ENCODE data around the gene LYZL4. TPM values are rescaled to one million over a fixed set of nuclear protein-coding genes. Genes with fewer than 3 reads are reported as not detected.

LYZL4 gene
- total RNA-seq, 2 donors from 2014 or later: not detected

DNA sequence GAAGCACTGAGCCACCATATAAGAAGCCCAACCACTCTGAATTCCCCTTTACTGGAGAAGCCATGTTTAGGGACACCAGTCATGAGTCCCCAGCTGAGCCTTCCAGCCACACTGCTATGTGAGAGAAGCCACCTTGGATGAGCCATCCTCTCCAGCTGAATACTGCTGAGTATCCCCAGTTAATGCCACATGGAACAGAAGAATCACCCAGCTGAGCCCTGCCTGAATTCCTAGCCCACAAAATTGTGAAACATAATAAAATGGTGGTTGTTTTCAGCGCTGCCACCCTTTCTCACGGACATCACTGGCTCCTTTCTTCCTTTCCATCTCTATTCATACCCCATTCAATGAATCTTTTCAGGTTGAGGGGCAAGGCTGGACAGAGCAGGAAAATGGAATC, 22.1 kb upstream of the LYZL4 start:
- ATAC-seq: no peak
- intact Hi-C loops (cut with DNase I): no loop called here

DNA sequence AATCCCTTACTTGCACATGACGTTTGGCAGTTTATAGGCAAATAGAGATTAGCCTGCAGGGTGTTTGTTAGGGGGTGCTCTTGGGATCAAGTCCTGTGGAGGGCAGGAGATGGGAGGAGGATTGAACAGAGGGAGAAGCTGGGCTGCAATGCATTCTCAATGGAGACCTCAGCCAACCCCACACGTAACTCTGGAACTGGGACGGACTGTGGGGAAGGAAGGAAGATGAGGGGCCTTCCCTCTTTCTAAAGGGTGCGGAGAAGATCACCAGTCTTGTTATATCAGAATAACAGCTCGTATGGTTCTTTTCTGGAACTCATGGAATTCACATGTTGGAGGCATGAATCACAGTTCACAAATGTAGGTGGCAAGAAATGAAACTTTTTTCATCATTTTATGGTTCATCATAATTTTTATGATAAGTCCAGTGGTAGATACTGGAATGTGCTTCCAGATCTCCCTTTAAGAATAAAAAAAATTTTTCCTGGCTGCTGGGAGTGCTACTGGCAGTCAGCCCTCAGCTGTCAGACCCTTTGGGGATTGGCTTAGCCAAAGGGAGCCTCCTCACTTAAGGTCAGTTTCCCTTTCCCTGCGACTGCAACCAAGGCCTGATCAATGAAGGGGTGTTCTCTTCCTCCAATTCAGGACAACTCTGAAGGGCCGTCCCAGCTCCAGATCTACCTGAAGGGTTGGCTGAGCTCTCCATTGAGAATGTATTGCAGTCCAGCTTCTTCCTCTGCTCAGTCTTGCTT, 20.5 kb upstream of the LYZL4 start:
- ATAC-seq (peak; percentile 53 to 82), DNase-seq (no peak)
- intact Hi-C loops (cut with DNase I): no loop called here

More for the DNA sequence above, 22.1 kb upstream of the LYZL4 start:
- no peak for DNase-seq

DNA sequence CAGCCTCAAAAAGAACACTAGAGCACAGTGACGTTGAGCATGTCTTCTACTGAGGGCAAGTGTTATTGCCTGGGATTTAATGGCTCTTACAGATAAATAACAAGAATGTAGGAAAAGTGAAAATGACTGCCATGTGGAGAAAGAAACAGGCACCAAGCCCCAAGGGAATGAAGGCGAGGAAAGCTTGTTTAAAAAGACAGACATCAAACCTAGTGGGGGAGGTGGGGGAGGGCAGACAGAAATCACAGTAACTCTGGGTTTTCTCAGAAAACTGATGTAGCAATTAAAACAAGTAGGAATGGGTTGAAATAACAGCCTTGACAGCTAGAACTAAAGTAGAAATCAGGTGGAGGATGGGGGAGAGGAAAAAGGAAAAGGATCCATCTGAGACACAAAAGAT, 18.4 kb upstream of the LYZL4 start:
- ATAC-seq: no peak
- DNase-seq: no peak
- intact Hi-C loops (cut with DNase I): no loop called here

DNA sequence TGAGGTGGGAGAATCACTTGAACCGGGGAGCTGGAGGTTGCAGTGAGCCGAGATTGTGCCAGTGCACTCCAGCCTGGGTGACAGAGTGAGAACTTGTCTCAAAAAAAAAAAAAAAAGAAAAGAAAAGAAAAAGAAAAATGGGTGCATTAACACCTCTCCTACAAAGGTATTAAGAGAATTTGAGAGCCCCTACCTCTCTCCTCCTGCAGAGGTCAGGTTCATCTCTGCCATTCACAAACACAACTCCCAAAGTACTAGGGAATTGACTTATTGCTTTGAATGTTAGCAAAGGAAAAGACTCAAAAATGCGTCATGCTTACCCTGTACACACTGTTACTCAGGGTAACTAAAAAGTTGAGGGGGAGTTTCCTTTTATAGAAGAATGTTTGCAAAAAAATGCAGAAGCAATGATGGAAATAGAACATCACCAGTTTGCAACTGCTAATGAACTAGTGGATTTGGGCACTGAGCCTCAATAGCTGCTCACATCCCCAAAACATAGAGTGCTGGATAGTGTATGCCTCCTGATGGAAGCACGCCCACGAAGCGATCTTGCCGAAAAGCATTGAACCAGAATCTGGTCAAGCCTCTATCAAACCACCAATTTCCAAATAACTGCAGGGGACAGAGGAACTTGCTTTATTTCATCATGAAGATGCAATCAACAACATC, 15.5 kb upstream of the LYZL4 start:
- no peak for DNase-seq
- no peak for ATAC-seq
- intact Hi-C loops (cut with DNase I): no loop called here

DNA sequence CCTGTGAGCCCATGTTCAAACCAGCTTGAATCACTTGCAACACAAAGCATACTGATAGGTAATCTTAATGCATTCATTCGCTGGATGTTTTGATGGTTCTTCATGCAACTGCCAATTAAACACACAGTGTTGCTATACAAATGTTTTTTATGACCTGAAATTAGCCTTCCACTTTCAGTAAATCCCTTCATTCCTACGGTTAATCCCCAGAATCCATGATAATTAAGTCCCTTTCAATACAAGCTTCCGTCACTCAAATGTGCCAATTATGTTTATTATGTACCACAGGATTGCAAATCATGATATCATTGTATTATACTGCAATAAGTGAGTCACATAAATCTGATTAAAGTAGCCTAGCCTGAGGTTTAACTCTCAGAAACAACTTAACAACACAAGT, 14.5 kb upstream of the LYZL4 start:
- DNase-seq (no peak), ATAC-seq (no peak)
- intact Hi-C loops (cut with DNase I): no loop called here

DNA sequence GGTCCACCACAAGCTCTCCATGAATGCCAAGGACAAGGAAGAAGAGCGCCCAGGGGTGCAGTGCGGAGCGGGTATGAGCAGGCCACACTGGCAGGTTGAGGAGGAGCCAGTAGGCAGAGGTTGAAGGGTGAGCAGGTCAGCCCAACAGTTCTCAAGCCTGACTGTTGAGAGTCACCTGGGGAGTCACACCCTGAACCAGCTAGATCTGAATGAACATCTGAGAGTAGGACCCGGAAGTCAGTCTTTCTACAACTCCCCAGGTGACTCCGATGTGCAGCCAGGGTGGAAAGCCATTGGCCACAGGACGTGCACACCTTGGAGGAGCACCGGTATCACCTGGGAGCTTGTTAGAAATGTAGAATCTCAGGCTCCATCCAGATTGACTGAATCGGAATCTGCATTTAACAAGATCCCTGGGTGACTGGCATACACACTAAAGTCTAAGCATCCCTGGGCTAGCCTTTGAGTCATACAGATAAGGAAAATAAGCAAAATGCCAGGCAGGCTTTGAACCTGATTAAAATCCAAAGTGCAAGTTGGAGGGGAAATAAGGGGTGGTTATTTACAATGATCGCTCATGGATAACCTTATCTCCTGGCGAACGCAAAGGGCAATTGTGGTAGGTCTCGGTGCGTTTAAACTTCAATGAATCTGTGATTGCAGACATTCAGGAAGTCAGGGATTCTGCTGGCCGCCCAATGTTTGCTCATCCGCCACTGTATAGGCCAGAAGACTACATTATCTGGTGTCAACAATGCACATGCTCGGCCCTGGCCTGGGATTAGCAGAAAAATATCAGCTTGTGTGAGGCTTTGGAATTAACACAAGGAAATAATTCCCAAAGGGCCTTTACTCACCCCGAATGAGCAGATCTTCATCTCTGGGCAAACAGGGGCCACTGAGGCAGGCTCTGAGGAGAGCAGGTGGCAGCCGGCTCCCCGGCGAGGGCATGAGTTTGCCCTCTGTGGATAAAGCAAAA, 11.7 kb upstream of the LYZL4 start:
- DNase-seq: no peak
- intact Hi-C loops (cut with DNase I): no loop called here

DNA sequence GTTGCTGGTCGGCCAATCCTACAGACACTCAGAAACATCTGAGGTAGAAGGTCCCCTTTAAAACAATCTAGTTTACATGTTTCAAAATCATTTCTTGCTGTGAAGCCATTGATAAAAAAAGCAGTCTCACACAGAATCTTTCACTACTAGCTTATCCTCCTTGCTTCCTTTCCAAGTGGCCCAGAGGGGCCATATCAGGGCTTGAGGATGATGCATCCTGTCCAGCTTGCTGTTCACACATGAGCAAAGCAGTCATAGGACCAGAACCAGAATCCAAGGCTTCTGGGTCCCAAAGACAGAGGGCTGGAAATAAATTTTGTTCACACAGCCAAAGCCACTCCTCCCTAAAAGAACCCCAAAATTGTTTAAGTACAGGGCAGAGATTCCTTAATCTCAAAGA, 9.2 kb upstream of the LYZL4 start:
- ATAC-seq (peak in 1 of 2 donors; percentile 73), DNase-seq (no peak)
- intact Hi-C loops (cut with DNase I): no loop called here

More for the DNA sequence above, 11.7 kb upstream of the LYZL4 start:
- no peak for ATAC-seq

- DNase-seq (no peak), ATAC-seq (no peak)
- intact Hi-C loops (cut with DNase I): no loop called here
These were observed 2.2 kb upstream of the LYZL4 start for GRCh38 chr3:42412526-42413155.

- no peak for ATAC-seq
- no peak for DNase-seq
- intact Hi-C loops (cut with DNase I): no loop called here
These were observed 1.0 kb upstream of the LYZL4 start for GRCh38 chr3:42411429-42411828.

DNA sequence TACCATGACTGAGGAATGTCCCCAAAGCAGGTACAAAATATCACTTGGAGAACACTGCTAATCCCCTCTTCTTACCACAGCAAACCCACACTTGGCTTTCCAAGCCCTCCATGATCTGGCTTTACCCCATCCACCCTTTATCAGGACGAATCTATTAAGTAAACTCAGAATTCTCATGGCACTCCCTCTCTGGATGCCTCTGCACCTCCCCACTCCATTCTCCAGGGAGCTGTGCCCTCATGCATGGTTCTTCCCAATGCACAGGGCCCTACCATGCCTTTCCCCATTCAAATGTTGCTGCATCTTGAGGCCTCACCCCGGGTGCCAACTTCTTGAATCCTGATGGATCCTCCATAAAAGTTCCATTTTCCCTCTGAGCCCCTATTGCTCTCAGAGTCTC, 2.3 kb downstream of the LYZL4 start:
- intact Hi-C loops (cut with DNase I): no loop called here
- DNase-seq (no peak), ATAC-seq (no peak)

GRCh38 chr3:42406727-42407450, 3.5 kb downstream of the LYZL4 start:
- ATAC-seq (no peak), DNase-seq (no peak)
- intact Hi-C loops (cut with DNase I): no loop called here

- no peak for ATAC-seq
- intact Hi-C loops (cut with DNase I): no loop called here
- no peak for DNase-seq
These were observed 4.6 kb downstream of the LYZL4 start for GRCh38 chr3:42405857-42406256.

- DNase-seq (no peak), ATAC-seq (no peak)
- intact Hi-C loops (cut with DNase I): no loop called here
These were observed 6.7 kb downstream of the LYZL4 start for GRCh38 chr3:42403737-42404136.

DNA sequence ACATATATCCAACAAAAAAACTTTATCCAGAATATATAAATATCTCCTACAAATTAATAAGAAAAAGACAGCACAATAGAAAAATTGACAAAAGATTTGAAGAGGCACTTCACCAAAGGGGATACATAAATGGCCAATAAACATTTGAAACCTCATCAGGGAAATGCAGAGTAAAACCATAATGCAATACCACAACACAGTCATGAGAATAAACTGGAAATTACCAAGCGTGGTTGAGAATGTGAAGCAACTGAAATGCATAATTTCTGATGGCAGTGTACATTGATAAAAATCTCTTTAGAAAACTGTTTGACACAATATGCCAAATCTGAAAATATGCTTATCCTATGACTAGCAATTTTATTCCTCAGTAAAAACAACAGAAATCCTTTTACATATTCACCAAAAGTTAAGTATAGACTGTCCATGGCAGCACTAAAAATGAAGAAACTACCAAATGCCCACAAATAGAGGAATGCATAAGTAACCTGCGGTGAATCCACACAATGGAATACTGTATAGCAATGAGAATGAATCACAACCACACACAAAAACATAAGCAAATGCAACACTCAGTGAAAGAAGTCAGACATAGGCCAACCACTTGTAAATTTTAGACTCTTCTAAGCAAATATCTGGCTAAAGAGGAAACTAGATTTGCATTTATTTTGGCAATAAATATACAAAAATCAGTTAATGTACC, 7.9 kb downstream of the LYZL4 start:
- no peak for ATAC-seq
- intact Hi-C loops (cut with DNase I): no loop called here

DNA sequence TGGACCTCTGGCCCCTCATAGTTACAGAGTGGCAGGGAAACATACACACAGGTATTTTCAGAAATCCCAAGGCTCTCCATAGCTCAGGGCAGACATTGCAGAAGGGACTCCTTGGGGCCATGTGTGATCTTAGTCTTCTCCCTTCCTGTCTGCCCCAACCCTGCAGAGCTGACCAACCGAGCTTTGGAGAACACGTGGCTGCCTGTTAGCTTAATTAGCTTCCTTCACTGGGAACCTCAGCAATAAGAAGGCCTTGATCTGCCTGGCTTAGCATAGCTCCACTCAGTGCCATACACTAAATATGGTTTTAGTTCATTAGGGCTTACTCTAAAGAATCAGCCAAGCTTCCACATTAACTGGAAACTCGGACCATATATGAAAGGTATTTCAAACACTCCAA, 12.3 kb downstream of the LYZL4 start:
- no peak for ATAC-seq
- no peak for DNase-seq
- intact Hi-C loops (cut with DNase I): no loop called here

More for the DNA sequence above, 7.9 kb downstream of the LYZL4 start:
- no peak for DNase-seq

- DNase-seq: no peak
- intact Hi-C loops (cut with DNase I): no loop called here
- ATAC-seq: no peak
These were observed 12.8 kb downstream of the LYZL4 start for GRCh38 chr3:42397644-42398043.

DNA sequence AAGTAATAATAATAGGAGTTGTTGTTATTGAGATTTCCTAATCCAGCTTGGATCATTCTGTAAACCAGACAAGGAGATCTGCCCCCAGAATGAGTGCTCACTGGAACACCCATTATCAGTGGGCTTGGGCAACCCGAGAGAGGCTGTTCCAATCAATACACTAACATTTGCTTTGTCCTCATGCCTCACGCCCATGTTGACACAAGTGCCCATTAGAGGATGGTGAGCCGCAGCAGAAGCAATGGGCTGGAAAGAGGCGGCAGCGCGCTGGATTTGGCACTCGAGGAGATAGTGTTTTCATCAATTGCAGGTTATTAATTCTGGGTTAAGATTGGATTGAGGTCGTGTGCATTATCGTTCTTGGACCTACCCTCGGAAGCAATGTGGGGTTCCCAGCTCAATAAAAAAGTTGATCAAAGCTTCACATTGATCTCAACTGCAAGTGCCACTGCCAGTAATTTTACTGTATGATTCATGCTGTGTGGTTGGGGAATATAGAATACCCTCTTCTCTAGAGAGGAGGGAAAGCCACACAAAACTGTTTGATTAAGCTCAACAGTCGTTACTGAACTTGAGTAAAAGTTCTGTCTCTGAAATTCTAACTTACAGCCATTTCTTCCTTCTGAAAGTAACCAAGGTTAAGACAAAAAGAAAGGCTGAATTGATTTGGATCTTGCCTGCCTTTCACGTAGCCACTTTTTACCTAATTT, 15.7 kb downstream of the LYZL4 start:
- DNase-seq (no peak), ATAC-seq (no peak)
- intact Hi-C loops (cut with DNase I): no loop called here
